Endothelial cell of umbilical vein (primary cell): ENCODE results near the gene GLRX2.

Experiments used
- CTCF ChIP-seq, 2 donors: IDR thresholded peaks; 1 replicate in 1 of 2; 2 replicates in 1 of 2; pipeline ENCODE4 v1.5.1; 2011; ENCODE audit warnings: low read length in 2 of 2, mild to moderate bottlenecking in 2 of 2, moderate library complexity in 2 of 2, control low read depth in 1 of 2, inconsistent platforms in 1 of 2, low read depth in 1 of 2; ENCODE audit not compliant: insufficient read depth in 1 of 2; ENCODE audit errors: extremely low read depth in 1 of 2
- EZH2 ChIP-seq: IDR thresholded peaks from 2 replicates; pipeline ENCODE4 v1.6.1; 2012; ENCODE audit warnings: borderline replicate concordance, low read depth, mild to moderate bottlenecking, moderate library complexity, low read length, inconsistent platforms; ENCODE audit not compliant: severe bottlenecking
- GATA2 ChIP-seq: IDR thresholded peaks from 2 replicates; pipeline ENCODE4 v1.7.0; 2011; ENCODE audit warnings: low read depth, mild to moderate bottlenecking, moderate library complexity, mixed read lengths, low read length; ENCODE audit not compliant: insufficient read length, insufficient read depth
- JUN ChIP-seq: IDR thresholded peaks from 2 replicates; pipeline ENCODE4 v1.6.1; 2011; ENCODE audit warnings: borderline replicate concordance, low read depth; ENCODE audit not compliant: insufficient read length, insufficient read depth
- MAX ChIP-seq: IDR thresholded peaks from 2 replicates; pipeline ENCODE4 v1.6.1; 2011; ENCODE audit not compliant: insufficient read depth, insufficient read length
- POLR2A ChIP-seq: IDR thresholded peaks from 2 replicates; pipeline ENCODE4 v1.6.1; 2012; ENCODE audit warnings: low read depth, mild to moderate bottlenecking, control low read depth, low read length
- POLR2AphosphoS5 ChIP-seq: IDR thresholded peaks from 2 replicates; pipeline ENCODE4 v1.6.1; 2012; ENCODE audit warnings: low read depth, mild to moderate bottlenecking, control low read depth, low read length, moderate library complexity; ENCODE audit not compliant: insufficient read depth

DNA sequence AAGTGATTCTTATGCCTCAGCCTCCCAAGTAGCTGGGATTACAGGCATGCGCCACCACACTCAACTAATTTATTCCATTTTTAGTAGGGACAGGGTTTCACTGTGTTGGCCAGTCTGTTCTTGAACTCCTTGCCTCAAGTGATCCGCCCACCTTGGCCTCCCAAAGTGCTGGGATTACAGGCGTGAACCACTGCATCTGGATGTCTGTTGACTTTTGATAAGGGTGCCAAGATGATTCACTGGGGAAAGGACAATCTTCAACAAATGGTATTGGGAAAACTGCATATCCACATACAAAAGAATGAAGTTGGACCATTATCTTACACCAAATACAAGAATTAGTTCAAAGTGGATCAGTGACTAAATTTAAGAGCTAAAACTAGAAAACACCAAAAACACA is 26.0 kb downstream of the GLRX2 start:
- TF ChIP-seq GATA2 (no peak), POLR2A (no peak), CTCF (IDR thresholded peaks at IDR 0.05; ENCODE audit: extremely low read depth in 1 of 2, insufficient read depth in 1 of 2, low read depth in 1 of 2, low read length in 2 of 2) (no peak), MAX (no peak), JUN (no peak), EZH2 (no peak), POLR2AphosphoS5 (no peak)
